K562 (cell line): ENCODE results near the gene DNAI7. TPM values are rescaled to one million over a fixed set of nuclear protein-coding genes. Genes with fewer than 3 reads are reported as not detected.

Source experiments
- ATAC-seq: fragments of 200-7000 bp; cut with Tn5 transposase; 3 replicates; pipeline ENCODE4 v1.9.1; 2020; ENCODE audit warnings: moderate library complexity
- BruUV-seq: library from RNA; stranded (reverse); fragments of 400-500 nt; replicated peaks from 2 replicates; lab custom pipeline; 2021; lab: Mats Ljungman, UMichigan
- CTCF ChIA-PET: fragments of 300-600 bp; formaldehyde crosslinking; extraction: SDS; loops from one replicate; lab custom pipeline; 2021; ENCODE audit warnings: low intra/inter-chr PET ratio; lab: Yijun Ruan, JAX
- POLR2A ChIA-PET: fragments of 300-600, 350-650 bp; sonication (Branson Sonifier 250); formaldehyde crosslinking; extraction: SDS; loops from one replicate; lab custom pipeline; 2021; ENCODE audit warnings: antibody characterized with exemption, inconsistent platforms; lab: Yijun Ruan, JAX
- DNase-seq, 4 experiments: peaks; one replicate each; pipeline versions ENCODE4 v3.0.0 to v3.0.0-alpha.2; 2011 to 2018; ENCODE audit warnings: low spot score in 3 of 4, mixed read lengths in 3 of 4; ENCODE audit errors: extremely low read depth in 1 of 4
- FAIRE-seq: peaks from 2 replicates; lab custom pipeline; 2011; peaks lifted over from hg19 to GRCh38; lab: Jason Lieb, UNC
- H2AFZ ChIP-seq: 2 replicates; pipeline ENCODE4 v1.6.0; 2011; ENCODE audit warnings: low read depth, low read length, control low read depth, inconsistent platforms
- H3K27ac ChIP-seq: fragments of 200-600 bp; 3 replicates; pipeline ENCODE4 v1.8.0; 2011; ENCODE audit warnings: low read depth, mild to moderate bottlenecking, control low read depth, inconsistent platforms, low read length, moderate library complexity, mixed read lengths; ENCODE audit errors: extremely low read depth
- H3K27me3 ChIP-seq, 2 experiments: fragments of 300-600 bp in 1 of 2; 2 replicates in 1 of 2; 3 replicates in 1 of 2; pipeline versions ENCODE4 v1.6.0 to v1.8.0; 2011; ENCODE audit warnings: inconsistent platforms in 2 of 2, low read length in 2 of 2, mild to moderate bottlenecking in 1 of 2, mixed read lengths in 1 of 2, moderate library complexity in 1 of 2; ENCODE audit not compliant: control insufficient read depth in 2 of 2, insufficient read depth in 2 of 2
- H3K36me3 ChIP-seq: fragments of 300-600 bp; 3 replicates; pipeline ENCODE4 v1.8.0; 2011; ENCODE audit warnings: mild to moderate bottlenecking, low read length, inconsistent platforms; ENCODE audit not compliant: control insufficient read depth, insufficient read depth
- H3K4me1 ChIP-seq, 2 experiments: fragments of 200-600 bp in 1 of 2; replicated peaks in 1 of 2; 2 replicates in 1 of 2; 3 replicates in 1 of 2; pipeline versions ENCODE4 v1.5.1 to v1.8.0; 2011; ENCODE audit warnings: inconsistent platforms in 2 of 2, low read length in 2 of 2, mild to moderate bottlenecking in 1 of 2, mixed read lengths in 1 of 2, moderate library complexity in 1 of 2; ENCODE audit not compliant: control insufficient read depth in 2 of 2, insufficient read depth in 2 of 2
- H3K4me2 ChIP-seq: 2 replicates; pipeline ENCODE4 v1.6.1; 2011; ENCODE audit warnings: low read length, control low read depth, inconsistent platforms, mixed read lengths; ENCODE audit not compliant: insufficient read depth
- H3K4me3 ChIP-seq: fragments of 200-600 bp; sonication (generic), shearing (Covaris generic); 2 replicates; pipeline ENCODE4 v1.5.1; 2016; ENCODE audit warnings: control low read depth, inconsistent platforms
- H3K79me2 ChIP-seq: fragments of 200-600 bp; 3 replicates; pipeline ENCODE4 v1.8.0; 2011; ENCODE audit warnings: low read length, inconsistent platforms; ENCODE audit not compliant: control insufficient read depth, insufficient read depth
- H3K9ac ChIP-seq, 2 experiments: 2 replicates each; pipeline versions ENCODE4 v1.6.0 to v1.6.1; 2011; ENCODE audit warnings: low read depth in 2 of 2, low read length in 2 of 2, control low read depth in 1 of 2, inconsistent platforms in 1 of 2, mild to moderate bottlenecking in 1 of 2, mixed read lengths in 1 of 2; ENCODE audit not compliant: insufficient read depth in 1 of 2
- H3K9me1 ChIP-seq: one replicate; pipeline ENCODE4 v1.6.0; 2011; ENCODE audit warnings: inconsistent platforms, mild to moderate bottlenecking, low read length, moderate library complexity; ENCODE audit not compliant: control insufficient read depth, insufficient read depth
- H3K9me3 ChIP-seq: replicated peaks from 2 replicates; pipeline ENCODE4 v1.5.1; 2011; ENCODE audit warnings: low read depth, low read length, inconsistent platforms; ENCODE audit not compliant: control insufficient read depth, insufficient read depth
- H4K20me1 ChIP-seq: replicated peaks from 2 replicates; pipeline ENCODE4 v1.6.1; 2011; ENCODE audit warnings: low read length, inconsistent platforms, mixed read lengths; ENCODE audit not compliant: control insufficient read depth, insufficient read depth
- CHD2 ChIP-seq: IDR thresholded peaks from 2 replicates; pipeline ENCODE4 v1.6.1; 2011; ENCODE audit warnings: low read depth, low read length
- ILF3 ChIP-seq: fragments of 450-650 bp; IDR thresholded peaks from 2 replicates; pipeline ENCODE4 v1.6.1; 2018; ENCODE audit warnings: antibody characterized with exemption, mild to moderate bottlenecking, moderate library complexity, borderline replicate concordance
- SMAD3 ChIP-seq: fragments of 450-650 bp; formaldehyde crosslinking; conservative IDR thresholded peaks from 2 replicates; pipeline ENCODE4 v1.4.0; 2020; ENCODE audit warnings: mild to moderate bottlenecking
- ZNF282 ChIP-seq: sonication (generic); formaldehyde crosslinking; IDR thresholded peaks from 2 replicates; pipeline ENCODE4 v1.8.1; 2023; ENCODE audit warnings: missing genetic modification reagents
- WGBS: fragments of 100-300 bp; shearing (Covaris generic); methylation state at CpG from one replicate; pipeline ENCODE4 v1.1.6; 2016; ENCODE audit warnings: low coverage, mixed read lengths; ENCODE audit not compliant: insufficient coverage; ENCODE audit errors: missing lambda C conversion rate; 5-methylcytosine and 5-hydroxymethylcytosine counted together
- in situ Hi-C: fragments of 300-500 bp; cut with MboI; formaldehyde crosslinking; loops from 4 replicates; pipeline ENCODE4 v1.15.0; 2018; ENCODE audit warnings: inconsistent platforms, mixed read lengths
- intact Hi-C: fragments of 100-400 bp; cut with micrococcal nuclease; formaldehyde crosslinking; loops from 2 replicates; pipeline ENCODE4 v1.14.2; 2022
- polyA plus RNA-seq, 8 experiments: library from polyadenylated mRNA; depleted of rRNA in 4 of 8; stranded (reverse) in 5 of 8; unstranded in 3 of 8; fragments of >200 nt; fragmentation: Nextera tagmentation in 2 of 8; fragmentation: Illumina TruSeq in 1 of 8; extraction: Ambion mirVana in 2 of 8; extraction: Trizol in 1 of 8; gene quantifications; 2 replicates each; pipeline versions ENCODE4 v1.2.1 to v1.2.3, GENCODE V29; 2011 to 2014; ENCODE audit warnings: inconsistent platforms in 1 of 8, missing spikeins in 1 of 8
- total RNA-seq, 7 experiments: library from RNA; depleted of rRNA in 6 of 7; stranded (reverse); fragments of >200 nt in 6 of 7; fragmentation: Illumina TruSeq in 2 of 7; extraction: Trizol in 2 of 7; gene quantifications; 2 replicates each; pipeline versions ENCODE4 v1.2.1 to v1.2.3, GENCODE V29; 2011 to 2021; ENCODE audit warnings: low replicate concordance in 1 of 7
- TF ChIP-seq, protein P1 (sequence below): sonication (generic); formaldehyde crosslinking; IDR thresholded peaks from 2 replicates; pipeline ENCODE4 v1.8.0; 2022; ENCODE audit warnings: missing genetic modification reagents, mild to moderate bottlenecking, borderline replicate concordance
- TF ChIP-seq, protein P2 (sequence below): IDR thresholded peaks from 2 replicates; pipeline ENCODE4 v1.6.1; 2016; ENCODE audit warnings: missing genetic modification characterization, missing compliant biosample characterization
- TF ChIP-seq, protein P3 (sequence below): fragments of 450-650 bp; IDR thresholded peaks from 2 replicates; pipeline ENCODE4 v1.6.1; 2016

The DNAI7 gene
- total and polyA plus RNA-seq, 9 of the 15 experiments (the other 6 are each of a cell fraction or from before 2014, with no cell fraction given) = 0.06 to 0.76 (median 0.17) TPM; not detected in 1

DNA sequence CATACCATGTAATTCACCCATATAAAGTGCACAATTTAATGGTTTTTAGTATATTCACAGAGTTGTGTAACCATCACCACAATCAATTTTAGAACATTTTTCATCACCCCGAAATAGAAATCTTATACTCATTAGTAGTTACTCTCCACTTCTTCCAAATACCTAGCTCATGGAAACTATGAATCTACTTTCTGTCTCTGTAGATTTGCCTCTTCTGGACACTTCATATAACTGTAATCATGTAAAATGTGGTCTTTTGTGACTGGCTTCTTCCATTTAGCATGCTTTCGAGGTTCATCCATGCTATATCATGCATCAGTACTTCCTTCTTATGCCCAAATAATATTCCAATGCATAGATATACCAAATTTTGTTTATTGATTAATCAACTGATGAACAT lies 10.8 kb downstream of the DNAI7 start (continued):
- TF ChIP-seq, protein P1, sequence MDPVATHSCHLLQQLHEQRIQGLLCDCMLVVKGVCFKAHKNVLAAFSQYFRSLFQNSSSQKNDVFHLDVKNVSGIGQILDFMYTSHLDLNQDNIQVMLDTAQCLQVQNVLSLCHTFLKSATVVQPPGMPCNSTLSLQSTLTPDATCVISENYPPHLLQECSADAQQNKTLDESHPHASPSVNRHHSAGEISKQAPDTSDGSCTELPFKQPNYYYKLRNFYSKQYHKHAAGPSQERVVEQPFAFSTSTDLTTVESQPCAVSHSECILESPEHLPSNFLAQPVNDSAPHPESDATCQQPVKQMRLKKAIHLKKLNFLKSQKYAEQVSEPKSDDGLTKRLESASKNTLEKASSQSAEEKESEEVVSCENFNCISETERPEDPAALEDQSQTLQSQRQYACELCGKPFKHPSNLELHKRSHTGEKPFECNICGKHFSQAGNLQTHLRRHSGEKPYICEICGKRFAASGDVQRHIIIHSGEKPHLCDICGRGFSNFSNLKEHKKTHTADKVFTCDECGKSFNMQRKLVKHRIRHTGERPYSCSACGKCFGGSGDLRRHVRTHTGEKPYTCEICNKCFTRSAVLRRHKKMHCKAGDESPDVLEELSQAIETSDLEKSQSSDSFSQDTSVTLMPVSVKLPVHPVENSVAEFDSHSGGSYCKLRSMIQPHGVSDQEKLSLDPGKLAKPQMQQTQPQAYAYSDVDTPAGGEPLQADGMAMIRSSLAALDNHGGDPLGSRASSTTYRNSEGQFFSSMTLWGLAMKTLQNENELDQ = no peak
- no peak for TF ChIP-seq ZNF282
- no peak for TF ChIP-seq ILF3
- TF ChIP-seq SMAD3 = no peak

DNA sequence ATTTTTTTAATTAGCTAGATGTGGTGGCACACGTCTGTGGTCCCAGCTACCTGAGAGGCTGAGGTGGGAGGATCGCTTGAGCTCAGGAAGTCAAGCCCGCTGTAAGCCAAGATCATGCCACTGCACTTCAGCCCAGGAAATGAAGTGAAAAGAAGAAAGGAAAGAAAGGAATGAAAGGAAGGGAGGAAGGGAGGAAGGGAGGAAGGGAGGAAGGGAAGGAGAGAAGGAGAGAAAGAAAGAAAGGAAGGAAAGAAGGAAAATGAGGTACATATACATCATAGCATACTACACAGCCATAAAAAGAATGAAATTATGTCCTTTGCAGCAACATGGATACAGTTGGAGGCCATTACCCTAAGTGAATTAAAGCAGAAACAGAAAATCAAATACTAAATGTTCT lies 12.2 kb downstream of the DNAI7 start:
- intact Hi-C loops = no loop called here
- no peaks in the 10 kb centered on the region for H3K9me1 ChIP-seq
- no peaks in the 10 kb centered on the region; a peak in 1 of 5 replicates for H3K27me3 ChIP-seq
- DNase-seq (no peak), FAIRE-seq (no peak)
- no peak overlapping the region for H3K27ac ChIP-seq
- CTCF ChIA-PET = no interaction called here
- TF ChIP-seq, protein P2, sequence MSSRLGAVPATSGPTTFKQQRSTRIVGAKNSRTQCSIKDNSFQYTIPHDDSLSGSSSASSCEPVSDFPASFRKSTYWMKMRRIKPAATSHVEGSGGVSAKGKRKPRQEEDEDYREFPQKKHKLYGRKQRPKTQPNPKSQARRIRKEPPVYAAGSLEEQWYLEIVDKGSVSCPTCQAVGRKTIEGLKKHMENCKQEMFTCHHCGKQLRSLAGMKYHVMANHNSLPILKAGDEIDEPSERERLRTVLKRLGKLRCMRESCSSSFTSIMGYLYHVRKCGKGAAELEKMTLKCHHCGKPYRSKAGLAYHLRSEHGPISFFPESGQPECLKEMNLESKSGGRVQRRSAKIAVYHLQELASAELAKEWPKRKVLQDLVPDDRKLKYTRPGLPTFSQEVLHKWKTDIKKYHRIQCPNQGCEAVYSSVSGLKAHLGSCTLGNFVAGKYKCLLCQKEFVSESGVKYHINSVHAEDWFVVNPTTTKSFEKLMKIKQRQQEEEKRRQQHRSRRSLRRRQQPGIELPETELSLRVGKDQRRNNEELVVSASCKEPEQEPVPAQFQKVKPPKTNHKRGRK = peak; percentile 53
- no peak for TF ChIP-seq CHD2
- TF ChIP-seq, protein P3, sequence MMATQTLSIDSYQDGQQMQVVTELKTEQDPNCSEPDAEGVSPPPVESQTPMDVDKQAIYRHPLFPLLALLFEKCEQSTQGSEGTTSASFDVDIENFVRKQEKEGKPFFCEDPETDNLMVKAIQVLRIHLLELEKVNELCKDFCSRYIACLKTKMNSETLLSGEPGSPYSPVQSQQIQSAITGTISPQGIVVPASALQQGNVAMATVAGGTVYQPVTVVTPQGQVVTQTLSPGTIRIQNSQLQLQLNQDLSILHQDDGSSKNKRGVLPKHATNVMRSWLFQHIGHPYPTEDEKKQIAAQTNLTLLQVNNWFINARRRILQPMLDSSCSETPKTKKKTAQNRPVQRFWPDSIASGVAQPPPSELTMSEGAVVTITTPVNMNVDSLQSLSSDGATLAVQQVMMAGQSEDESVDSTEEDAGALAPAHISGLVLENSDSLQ = no peak
- TF ChIP-seq, all 486 proteins: peak for 1
- WGBS = 13% methylated on average over 3 of the region's 3 CpGs
- Histone ChIP-seq H3K79me2 (no peaks in the 10 kb centered on the region), H4K20me1 (no peaks in the 10 kb centered on the region), H3K36me3 (no peaks in the 10 kb centered on the region), H3K9ac (no peak overlapping the region), H3K9me3 (no peaks in the 10 kb centered on the region), H3K4me2 (no peak overlapping the region), H2AFZ (no peak overlapping the region), H3K4me3 (no peak overlapping the region), H3K4me1 (no peaks in the 10 kb centered on the region)
- POLR2A ChIA-PET = interaction anchor here (0.7 kb wide), 1 partner anchor 1421 kb away, joined by 4 read pairs; no protein-coding TSS in a partner anchor
- ATAC-seq = no peak
- no TSS peak for BruUV-seq
- in situ Hi-C loops = no loop called here
